Adrenal gland (tissue), 12 donors: ENCODE results near the gene GNAL. TPM values are rescaled to one million over a fixed set of nuclear protein-coding genes. Genes with fewer than 3 reads are reported as not detected.

Experiments used
- DNase-seq, 7 donors: peaks; one replicate each; pipeline ENCODE4 v3.0.0-alpha.2; 2019 to 2020
- H3K27ac ChIP-seq, 5 donors: fragments of 200-600 bp; sonication (generic) in 4 of 5; 1 replicate in 3 of 5; 2 replicates in 2 of 5; pipeline versions ENCODE4 v1.5.1 to v1.8.0; 2016 to 2020; ENCODE audit warnings: mild to moderate bottlenecking in 1 of 5
- H3K27me3 ChIP-seq: fragments of 200-600 bp; 2 replicates; pipeline ENCODE4 v1.8.0; 2021
- H3K36me3 ChIP-seq, 2 donors: fragments of 200-600 bp; replicated peaks in 1 of 2; 1 replicate in 1 of 2; 2 replicates in 1 of 2; pipeline versions ENCODE4 v1.5.1 to v1.8.0; 2018 to 2022
- H3K4me1 ChIP-seq, 2 donors: fragments of 200-600 bp; replicated peaks in 1 of 2; 1 replicate in 1 of 2; 2 replicates in 1 of 2; pipeline versions ENCODE4 v1.5.1 to v1.8.0; 2018 to 2021
- H3K4me3 ChIP-seq, 4 donors: fragments of 200-600 bp; sonication (generic) in 3 of 4; one replicate each; pipeline ENCODE4 v1.5.1; 2016 to 2018
- H3K9me3 ChIP-seq, 3 donors: fragments of 200-600 bp; sonication (generic) in 1 of 3; replicated peaks in 1 of 3; 1 replicate in 2 of 3; 2 replicates in 1 of 3; pipeline versions ENCODE4 v1.5.1 to v1.8.0; 2016 to 2021
- CTCF ChIP-seq, 6 experiments: fragments of 450-650 bp in 4 of 6; fragments of 200-600 bp in 2 of 6; sonication (generic) in 1 of 6; IDR thresholded peaks; 1 replicate in 5 of 6; 2 replicates in 1 of 6; pipeline versions ENCODE4 v1.5.1 to v1.8.0; 2016 to 2021; ENCODE audit warnings: antibody characterized with exemption in 6 of 6, mild to moderate bottlenecking in 2 of 6, moderate library complexity in 1 of 6
- POLR2A ChIP-seq, 2 donors: fragments of 450-650 bp; IDR thresholded peaks; one replicate each; pipeline ENCODE4 v1.6.1; 2017; ENCODE audit warnings: antibody characterized with exemption in 2 of 2, mild to moderate bottlenecking in 2 of 2, moderate library complexity in 1 of 2
- WGBS, 4 donors: extraction: QIAGEN DNeasy Blood & Tissue Kit in 2 of 4; methylation state at CpG; one replicate each; pipeline versions ENCODE4 v1.1.5 to v1.1.7; 2013 to 2017; 5-methylcytosine and 5-hydroxymethylcytosine counted together
- intact Hi-C, 2 donors: fragments of 100-400 bp; cut with DNase I; formaldehyde crosslinking; loops; one replicate each; pipeline versions ENCODE4 v1.14.1 to v1.15.0; 2022 to 2023
- polyA plus RNA-seq, 3 donors: library from polyadenylated mRNA; stranded (reverse); fragments of 200-250 nt in 2 of 3; fragments of 350-450 nt in 1 of 3; fragmentation: Illumina TruSeq in 1 of 3; extraction: RNeasy Lipid Tissue Mini Kit (QIAGEN cat#74804) in 1 of 3; gene quantifications; one replicate each; pipeline ENCODE4 v1.2.3, GENCODE V29; 2013 to 2014
- total RNA-seq, 9 donors: library from RNA; depleted of rRNA in 4 of 9; stranded (reverse); fragments of >200 nt in 4 of 9; fragments of 120-200 nt in 1 of 9; fragmentation: NEBNext Ultra II Directional in 1 of 9; extraction: Animal tissue kit (Norgen Biotek cat#: 25700) in 1 of 9; gene quantifications; one replicate each; pipeline versions ENCODE4 v1.1.0 to v1.2.4, GENCODE V29; 2013 to 2023
- donor health status: healthy with polysubstance abuse.
- donor health status: Bipolar disorder and iron deficiency.
- donor health status: DM: yes; HTN: yes; CAD: no.
- donor health status: DM: no; HTN: no; CAD: no.
- donor health status: DM: no; HTN: no; CAD: no.
- donor health status: DM: yes; HTN: yes; CAD: no.

GNAL gene
- total and polyA plus RNA-seq, 12 donors: 0.48 to 7.0 (median 2.3) TPM

GRCh38 chr18:11840493-11840892 lies 151.4 kb downstream of the GNAL start:
- Histone ChIP-seq H3K9me3 (no peaks in the 10 kb centered on the region), H3K4me3 (no peak overlapping the region), H3K36me3 (no peaks in the 10 kb centered on the region), H3K4me1 (no peaks in the 10 kb centered on the region), H3K27me3 (no peaks in the 10 kb centered on the region), H3K27ac (no peak overlapping the region)
- intact Hi-C loops: no loop called here
- TF ChIP-seq CTCF (IDR thresholded peaks at IDR 0.05): no peak
- no peak for TF ChIP-seq POLR2A (IDR thresholded peaks at IDR 0.05)
- WGBS, 4 donors: 55 to 70% (median 60%) methylated on average over 6 of the region's 6 CpGs
- DNase-seq: no peak

GRCh38 chr18:11842562-11842961 lies 153.5 kb downstream of the GNAL start:
- Histone ChIP-seq H3K27me3 (no peaks in the 10 kb centered on the region), H3K4me1 (no peaks in the 10 kb centered on the region), H3K36me3 (no peaks in the 10 kb centered on the region), H3K9me3 (no peaks in the 10 kb centered on the region), H3K4me3 (no peak overlapping the region), H3K27ac (no peak overlapping the region)
- no peak for DNase-seq
- intact Hi-C loops: no loop called here
- no peak for TF ChIP-seq POLR2A (IDR thresholded peaks at IDR 0.05)
- no peak for TF ChIP-seq CTCF (IDR thresholded peaks at IDR 0.05)
- 76 to 89% (median 80%) methylated on average over 5 of the region's 5 CpGs for WGBS, 4 donors

GRCh38 chr18:11844436-11844835 lies 155.4 kb downstream of the GNAL start:
- 77 to 82% (median 80%) methylated on average over 6 of the region's 6 CpGs for WGBS, 4 donors
- Histone ChIP-seq H3K9me3 (no peaks in the 10 kb centered on the region), H3K27ac (no peak overlapping the region), H3K4me1 (no peaks in the 10 kb centered on the region), H3K27me3 (no peaks in the 10 kb centered on the region), H3K4me3 (no peak overlapping the region), H3K36me3 (no peaks in the 10 kb centered on the region)
- no peak for DNase-seq
- TF ChIP-seq POLR2A (IDR thresholded peaks at IDR 0.05): no peak
- TF ChIP-seq CTCF (IDR thresholded peaks at IDR 0.05): no peak
- intact Hi-C loops: no loop called here

GRCh38 chr18:11845654-11846053 lies 156.6 kb downstream of the GNAL start:
- H3K4me3 ChIP-seq: no peak overlapping the region
- no peaks in the 10 kb centered on the region for H3K36me3 ChIP-seq
- H3K27ac ChIP-seq: no peak overlapping the region
- no peak for DNase-seq
- peaks cover 0 to 4% of the 10 kb centered on the region in 2 donors for H3K4me1 ChIP-seq
- intact Hi-C loops: no loop called here
- H3K9me3 ChIP-seq: no peaks in the 10 kb centered on the region
- H3K27me3 ChIP-seq: no peaks in the 10 kb centered on the region
- 74 to 90% (median 85%) methylated on average over 4 of the region's 4 CpGs for WGBS, 4 donors
- TF ChIP-seq CTCF (IDR thresholded peaks at IDR 0.05): no peak
- no peak for TF ChIP-seq POLR2A (IDR thresholded peaks at IDR 0.05)
